T47D (cell line): ENCODE data around the gene GRK5.

ENCODE experiments used
- DNase-seq, 2 experiments: peaks; one replicate each; pipeline versions ENCODE4 v3.0.0 to v3.0.0-alpha.2; 2011 to 2012; ENCODE audit warnings: low read depth in 1 of 2, low spot score in 1 of 2
- JUND ChIP-seq: IDR thresholded peaks from 2 replicates; pipeline ENCODE4 v1.6.1; 2012; ENCODE audit warnings: low read depth
- in situ Hi-C: cut with HindIII; loops from 2 replicates; pipeline ENCODE4 v1.10.0; 2016; ENCODE audit warnings: low sequenced_read_pairs, low pct_unique_long_range_greater_than_20kb

Gene GRK5

DNA sequence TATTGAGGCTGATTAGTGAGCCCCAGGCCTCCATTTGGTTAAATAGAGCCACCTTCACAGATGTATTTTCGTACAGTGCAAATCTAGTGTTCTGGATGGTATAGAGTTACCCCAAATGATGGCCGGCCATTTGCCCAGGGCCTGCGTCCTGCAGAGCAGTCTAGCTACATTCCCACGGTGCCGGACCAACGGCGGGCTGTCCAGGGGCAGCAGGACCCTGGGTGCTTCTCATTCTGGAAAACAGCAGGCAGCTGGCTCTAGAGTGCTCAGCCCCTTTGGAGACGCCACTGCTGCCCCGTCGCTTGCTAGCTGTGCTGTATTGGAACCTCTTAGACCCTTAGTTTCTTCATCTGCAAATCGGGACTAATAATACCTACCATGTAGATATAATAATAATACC is 186.1 kb downstream of the GRK5 start:
- in situ Hi-C loops: no loop called here
- no peak for DNase-seq
- no peak for TF ChIP-seq JUND

DNA sequence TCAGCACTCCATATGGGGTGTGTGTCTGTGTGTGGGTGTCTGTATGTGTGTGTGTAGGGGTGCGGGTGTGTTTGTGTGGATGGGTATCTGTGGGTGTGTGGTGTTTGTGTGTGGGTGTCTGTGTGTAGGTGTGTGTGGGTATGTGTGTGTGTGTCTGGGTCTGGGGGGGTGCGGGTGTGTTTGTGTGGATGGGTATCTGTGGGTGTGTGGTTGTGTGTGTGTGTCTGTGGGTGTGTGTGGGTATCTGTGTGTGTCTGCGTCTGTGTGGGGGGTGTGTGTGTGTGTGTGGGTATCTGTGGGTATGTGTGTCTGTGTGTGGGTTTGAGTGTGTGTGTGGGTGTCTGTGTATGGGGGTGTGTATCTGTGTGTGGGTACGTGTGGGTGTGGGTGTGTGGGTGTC is 186.5 kb downstream of the GRK5 start:
- no peak for TF ChIP-seq JUND
- no peak for DNase-seq
- in situ Hi-C loops: no loop called here

DNA sequence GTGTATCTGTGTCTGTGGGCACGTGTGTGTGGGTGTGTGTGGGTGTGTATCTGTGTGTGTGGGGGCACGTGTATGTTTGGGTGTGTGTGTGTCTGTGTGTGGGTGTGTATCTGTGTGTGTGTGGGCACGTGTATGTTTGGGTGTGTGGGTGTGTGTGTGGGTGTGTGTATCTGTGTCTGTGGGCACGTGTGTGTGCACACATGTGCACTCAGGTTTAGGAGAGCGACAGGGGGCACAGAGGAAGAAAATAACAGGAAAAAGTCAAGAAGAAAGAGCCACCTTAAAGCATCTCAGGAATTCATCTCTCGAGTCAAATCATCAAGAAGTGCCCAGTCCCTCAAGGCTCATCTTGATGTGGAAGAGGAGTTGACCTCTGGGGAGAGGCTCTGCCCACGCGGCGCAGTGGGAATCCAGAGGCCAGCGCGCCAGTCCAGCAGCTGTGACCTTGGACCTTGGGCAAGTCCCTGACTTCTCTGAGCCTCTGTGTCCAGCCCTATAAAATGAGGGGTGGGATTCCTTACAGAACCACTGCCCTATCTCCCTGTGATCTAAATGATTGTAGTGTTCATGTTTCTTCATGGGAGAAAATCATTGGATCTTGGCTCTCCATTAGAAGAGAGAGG is 187.4 kb downstream of the GRK5 start:
- in situ Hi-C loops: no loop called here
- no peak for TF ChIP-seq JUND
- DNase-seq: no peak

DNA sequence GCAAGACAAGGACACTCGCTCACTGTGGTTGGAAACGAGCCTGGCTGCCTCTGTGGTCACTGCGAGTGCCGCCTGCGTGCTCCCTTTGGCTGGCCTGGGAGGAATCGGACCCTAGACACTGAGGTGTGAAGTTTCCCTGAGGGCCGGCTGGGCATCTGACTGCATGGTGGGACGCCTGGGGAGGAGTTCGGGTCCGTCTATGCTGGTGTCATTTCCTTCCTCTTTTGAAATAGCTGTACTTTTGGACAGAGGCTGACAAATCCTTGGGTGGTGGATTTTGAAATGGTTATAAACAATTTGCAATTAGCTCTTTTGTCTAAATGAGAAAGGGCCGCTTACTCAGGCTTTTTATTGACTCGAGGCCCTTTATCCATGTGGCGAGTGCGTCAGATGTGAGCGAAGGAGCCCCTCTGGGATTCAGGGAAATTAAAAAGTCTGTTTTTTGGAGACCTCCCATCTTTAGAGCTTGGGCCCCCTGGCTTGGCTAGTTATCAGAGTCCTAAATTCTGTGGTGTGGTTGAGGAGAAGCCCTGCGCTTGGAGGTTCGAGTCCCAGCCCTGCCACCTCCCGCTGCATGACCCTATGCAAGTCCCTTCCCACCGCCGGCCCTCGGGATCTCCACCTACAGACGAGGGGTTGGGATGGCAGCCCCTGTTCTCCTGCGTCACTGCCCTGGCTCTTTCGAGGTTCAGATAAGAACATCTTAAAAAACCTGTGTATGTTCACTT is 188.1 kb downstream of the GRK5 start:
- no peak for DNase-seq
- TF ChIP-seq JUND: no peak
- in situ Hi-C loops: no loop called here

DNA sequence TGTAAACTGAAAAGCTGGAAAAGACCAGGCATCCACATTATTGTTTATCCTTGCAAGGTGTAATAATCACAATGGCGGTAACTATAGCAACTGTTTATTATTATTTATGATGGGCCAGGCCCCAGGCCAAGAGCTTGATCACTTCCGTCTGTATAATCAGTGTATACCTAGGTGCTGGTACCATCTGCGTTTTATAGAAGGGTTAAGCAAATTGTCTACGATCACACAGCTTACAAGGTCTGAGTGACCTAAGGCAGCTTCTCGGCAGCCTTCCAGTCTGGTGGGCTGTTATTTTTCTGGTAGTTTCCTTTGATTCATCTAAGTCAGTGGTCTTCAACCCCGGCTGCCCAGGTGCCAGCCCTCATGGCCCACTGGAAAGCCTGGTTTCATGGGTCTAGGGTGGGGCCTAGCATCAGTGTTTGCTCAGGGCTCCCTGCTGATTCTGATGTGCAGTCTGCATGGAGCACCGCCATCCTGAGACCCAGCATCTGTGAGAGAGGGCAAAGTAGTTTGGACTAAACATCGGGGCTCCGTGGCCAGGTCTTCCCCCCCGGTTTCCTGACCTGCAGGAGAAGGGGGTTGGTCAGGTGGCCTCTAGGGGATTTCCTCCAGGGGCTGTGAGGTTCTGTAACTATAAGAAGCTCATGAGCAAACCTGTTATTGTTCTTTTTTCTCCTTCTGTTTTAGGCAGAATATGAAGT is 188.8 kb downstream of the GRK5 start:
- DNase-seq: no peak
- no peak for TF ChIP-seq JUND
- in situ Hi-C loops: no loop called here

DNA sequence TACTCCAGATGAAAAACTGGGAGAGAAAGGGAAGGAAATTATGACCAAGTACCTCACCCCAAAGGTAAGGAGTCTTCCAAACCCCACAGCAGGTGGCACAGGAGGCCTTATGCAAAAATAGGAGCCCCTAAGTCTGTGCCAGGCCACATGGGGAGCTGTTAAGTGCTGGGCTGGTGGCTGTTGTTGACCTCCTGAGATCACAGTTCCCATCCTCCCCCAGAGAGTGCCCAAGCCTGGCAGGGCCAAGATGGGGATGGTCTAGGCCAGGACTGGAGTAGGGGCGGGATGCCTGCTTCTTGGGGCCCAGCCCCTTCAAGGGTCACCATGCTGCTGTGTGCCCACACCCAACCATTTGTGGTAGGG is 189.3 kb downstream of the GRK5 start:
- DNase-seq: no peak
- in situ Hi-C loops: no loop called here
- no peak for TF ChIP-seq JUND

DNA sequence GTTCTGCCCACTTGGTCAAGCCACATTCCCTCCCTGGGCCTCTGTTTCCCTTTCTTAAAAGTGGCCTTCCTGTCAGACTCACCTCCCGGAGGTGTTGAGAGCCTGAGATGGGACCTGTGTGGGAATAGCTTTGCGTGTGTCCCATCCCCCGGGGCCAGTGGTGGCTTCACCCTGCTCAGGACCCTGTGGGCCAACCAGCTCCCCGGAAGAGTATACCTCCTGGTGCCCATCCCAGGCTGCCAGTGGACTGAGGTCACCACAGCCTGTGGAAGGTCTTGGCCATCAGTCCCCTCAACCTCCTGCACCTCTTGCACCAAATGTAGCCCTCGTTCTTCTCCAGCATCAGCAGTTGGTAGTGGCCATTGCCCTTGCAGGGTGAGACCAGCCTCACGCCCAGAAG is 190.0 kb downstream of the GRK5 start:
- no peak for TF ChIP-seq JUND
- no peak for DNase-seq
- in situ Hi-C loops: no loop called here

DNA sequence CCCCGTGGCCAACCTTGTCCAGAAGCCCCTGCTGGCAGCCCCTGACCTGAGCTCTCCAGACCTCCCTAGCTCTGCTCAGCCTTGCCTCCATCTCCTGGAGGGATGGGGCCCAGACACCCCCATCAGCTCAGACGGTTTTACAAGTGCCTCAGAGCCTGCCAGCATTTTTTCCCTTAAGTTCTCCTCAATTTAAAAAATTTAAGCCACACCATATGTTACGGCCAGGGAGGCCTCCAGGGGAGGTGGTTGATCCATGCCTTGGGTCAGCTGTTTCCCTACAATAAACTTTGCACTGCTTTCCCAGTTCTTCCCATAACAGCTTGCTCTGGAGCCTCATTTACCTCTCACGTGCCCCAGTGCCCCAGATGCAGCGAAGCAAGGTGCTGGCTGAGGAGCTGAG is 191.6 kb downstream of the GRK5 start:
- no peak for TF ChIP-seq JUND
- no peak for DNase-seq
- in situ Hi-C loops: no loop called here

DNA sequence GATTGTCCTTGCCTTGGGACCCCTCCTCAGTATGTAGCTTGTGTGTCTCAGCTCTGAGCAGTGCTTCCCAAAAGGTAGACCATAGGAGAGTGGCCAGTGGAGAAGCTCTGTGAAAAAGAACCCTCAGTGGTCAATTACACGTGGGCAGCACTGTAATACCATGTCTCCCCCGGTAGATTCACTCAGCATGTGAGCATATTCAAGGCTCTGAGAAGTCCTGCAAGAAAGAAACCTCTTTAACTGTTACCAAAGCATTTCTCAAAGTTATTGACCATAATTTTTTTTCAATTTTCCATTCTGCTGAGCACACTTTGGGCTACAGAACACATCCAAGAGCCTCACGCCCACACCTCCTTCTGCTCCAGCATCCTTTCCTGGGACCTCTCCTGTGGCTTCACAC is 192.1 kb downstream of the GRK5 start:
- no peak for TF ChIP-seq JUND
- in situ Hi-C loops: no loop called here

DNA sequence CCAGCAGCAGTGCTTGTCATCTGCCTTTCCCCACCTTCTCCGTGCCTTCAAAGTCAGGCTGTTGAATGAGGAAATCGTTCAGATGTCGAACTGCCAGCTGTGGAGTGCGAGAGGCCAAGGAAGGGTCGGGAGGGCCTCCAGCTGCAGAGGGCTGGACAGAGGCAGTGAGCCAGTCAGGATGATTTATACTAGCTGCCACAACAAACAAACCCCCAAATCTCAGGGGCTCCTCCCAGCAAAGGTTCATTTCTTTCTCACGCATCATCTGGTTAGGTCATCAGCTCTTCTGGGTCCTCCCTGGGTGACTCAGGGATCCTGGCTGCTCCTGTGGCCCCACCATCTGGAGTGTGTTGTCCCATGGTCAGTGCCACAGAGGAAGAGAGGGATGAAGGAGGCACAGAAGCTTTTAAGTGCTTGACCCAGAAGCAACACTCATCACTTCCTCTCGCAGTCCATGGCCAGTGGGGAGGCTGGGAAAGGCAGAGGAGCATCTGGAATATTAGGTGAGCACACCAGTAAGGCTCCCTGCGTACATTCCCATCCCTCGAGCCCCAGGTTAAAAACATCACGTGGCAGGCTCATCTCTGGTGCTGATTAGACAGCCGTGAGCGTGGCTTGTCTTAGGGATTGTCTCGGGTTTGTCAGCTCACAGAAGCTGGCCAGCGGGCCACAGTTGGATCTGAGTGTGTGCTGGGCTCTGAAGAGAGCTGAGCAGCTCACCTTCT is 194.5 kb downstream of the GRK5 start:
- DNase-seq: no peak
- in situ Hi-C loops: no loop called here
- no peak for TF ChIP-seq JUND

More for the DNA sequence above, 192.1 kb downstream of the GRK5 start:
- no peak for DNase-seq

DNA sequence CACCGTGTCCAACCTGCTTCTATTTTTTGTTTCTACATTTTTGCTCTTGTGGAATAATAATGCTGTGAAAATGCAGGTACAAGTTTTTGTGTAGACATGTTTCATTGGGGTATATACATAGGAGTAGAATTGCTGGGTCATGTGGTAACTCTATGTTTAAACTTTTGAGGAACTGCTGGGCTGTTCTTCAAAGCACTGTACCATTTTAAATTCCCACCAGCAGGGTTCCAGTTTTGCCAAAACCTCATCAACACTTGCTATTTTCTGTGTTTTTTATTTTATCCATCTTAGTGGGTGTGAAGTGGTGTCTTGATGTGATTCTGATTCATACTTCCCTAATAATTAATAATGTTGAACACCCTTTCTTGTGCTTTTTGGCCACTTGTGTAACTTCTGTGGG is 196.6 kb downstream of the GRK5 start:
- in situ Hi-C loops: no loop called here
- no peak for DNase-seq
- no peak for TF ChIP-seq JUND

DNA sequence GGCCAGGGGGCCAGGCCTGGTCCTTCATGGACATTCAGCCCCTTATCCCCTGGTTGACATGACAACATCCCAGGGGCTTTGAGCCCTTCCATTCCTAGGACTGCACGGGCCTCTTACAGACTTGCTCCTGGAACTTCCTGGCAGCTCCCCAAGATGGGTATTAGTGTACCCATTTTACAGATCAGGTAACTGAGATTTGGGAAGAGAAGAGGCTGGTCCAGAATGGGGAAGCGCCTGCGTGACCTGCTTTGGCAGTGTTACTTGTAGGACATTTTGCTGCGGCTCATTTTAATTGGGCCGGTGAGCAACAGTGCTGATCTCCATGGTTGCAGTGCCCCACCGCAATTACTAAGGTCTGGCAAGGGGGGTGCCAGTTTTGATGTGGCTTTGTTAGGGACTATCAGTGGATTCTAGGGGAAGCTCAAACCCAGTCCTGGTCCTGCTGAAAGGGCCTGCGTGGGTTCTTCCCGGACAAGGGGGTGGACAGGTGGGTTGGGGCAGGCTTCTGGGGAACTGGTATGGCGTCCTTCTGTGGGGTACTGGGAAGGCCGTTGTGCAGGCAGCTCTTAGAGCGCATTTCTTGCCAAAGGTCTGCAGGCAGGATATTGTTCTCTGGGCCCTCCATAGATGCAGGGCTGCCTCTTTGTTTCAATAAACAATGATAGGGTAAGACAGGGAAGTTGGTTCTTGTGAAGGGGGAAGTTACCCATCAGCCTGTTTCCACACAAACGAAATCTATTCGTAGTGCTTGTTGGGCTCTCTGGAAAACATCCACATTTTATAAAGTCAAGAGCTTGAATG is 197.5 kb downstream of the GRK5 start:
- in situ Hi-C loops: no loop called here
- no peak for TF ChIP-seq JUND
- DNase-seq: no peak
